Esophagus muscularis mucosa (tissue), 3 donors: ENCODE measurements around the gene ANXA9.

Experiments
- POLR2A ChIP-seq: fragments of 450-650 bp; IDR thresholded peaks from one replicate; pipeline ENCODE4 v1.6.1; 2017; ENCODE audit warnings: antibody characterized with exemption, moderate library complexity, mild to moderate bottlenecking, low read depth
- POLR2AphosphoS5 ChIP-seq, 2 donors: sonication (generic); formaldehyde crosslinking; IDR thresholded peaks; one replicate each; pipeline ENCODE4 v1.6.1; 2017; ENCODE audit warnings: antibody characterized with exemption in 2 of 2
- TF ChIP-seq, protein P1 (sequence below), 3 experiments: fragments of 200-600 bp in 2 of 3; fragments of 450-650 bp in 1 of 3; sonication (generic) in 2 of 3; IDR thresholded peaks; one replicate each; pipeline ENCODE4 v1.5.1; 2017 to 2019; ENCODE audit warnings: antibody characterized with exemption in 3 of 3, mild to moderate bottlenecking in 2 of 3, moderate library complexity in 1 of 3

DNA sequence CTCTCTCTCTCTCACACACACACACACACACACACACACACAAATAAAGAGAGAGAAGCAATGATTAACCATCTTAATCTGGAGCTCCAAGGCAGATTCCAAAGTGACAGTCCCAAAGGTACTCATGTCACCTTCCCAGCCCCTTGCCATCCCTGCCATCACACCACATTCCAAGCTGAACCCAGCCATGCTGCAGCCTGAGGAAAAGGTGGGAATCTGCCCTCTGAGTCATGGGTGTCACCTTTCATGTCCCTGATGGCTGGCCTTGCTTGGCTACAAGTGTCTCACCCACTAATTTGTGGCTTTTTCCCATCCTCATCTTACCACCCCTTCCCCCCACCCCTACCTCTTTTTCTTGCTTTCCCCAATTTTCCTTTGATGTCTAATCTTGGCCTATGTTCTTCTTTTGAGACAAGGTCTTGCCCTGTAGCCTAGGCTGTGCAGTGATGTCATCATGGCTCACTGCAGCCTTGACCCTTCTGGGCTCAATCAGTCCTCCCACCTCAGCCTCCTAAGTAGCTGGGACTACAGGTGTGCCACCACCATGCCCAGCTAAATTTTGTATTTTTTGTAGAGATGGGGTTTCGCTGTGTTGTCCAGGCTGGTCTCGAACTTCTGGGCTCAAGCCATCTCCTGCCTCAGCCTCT, 3.2 kb downstream of the ANXA9 start:
- TF ChIP-seq, protein P1, sequence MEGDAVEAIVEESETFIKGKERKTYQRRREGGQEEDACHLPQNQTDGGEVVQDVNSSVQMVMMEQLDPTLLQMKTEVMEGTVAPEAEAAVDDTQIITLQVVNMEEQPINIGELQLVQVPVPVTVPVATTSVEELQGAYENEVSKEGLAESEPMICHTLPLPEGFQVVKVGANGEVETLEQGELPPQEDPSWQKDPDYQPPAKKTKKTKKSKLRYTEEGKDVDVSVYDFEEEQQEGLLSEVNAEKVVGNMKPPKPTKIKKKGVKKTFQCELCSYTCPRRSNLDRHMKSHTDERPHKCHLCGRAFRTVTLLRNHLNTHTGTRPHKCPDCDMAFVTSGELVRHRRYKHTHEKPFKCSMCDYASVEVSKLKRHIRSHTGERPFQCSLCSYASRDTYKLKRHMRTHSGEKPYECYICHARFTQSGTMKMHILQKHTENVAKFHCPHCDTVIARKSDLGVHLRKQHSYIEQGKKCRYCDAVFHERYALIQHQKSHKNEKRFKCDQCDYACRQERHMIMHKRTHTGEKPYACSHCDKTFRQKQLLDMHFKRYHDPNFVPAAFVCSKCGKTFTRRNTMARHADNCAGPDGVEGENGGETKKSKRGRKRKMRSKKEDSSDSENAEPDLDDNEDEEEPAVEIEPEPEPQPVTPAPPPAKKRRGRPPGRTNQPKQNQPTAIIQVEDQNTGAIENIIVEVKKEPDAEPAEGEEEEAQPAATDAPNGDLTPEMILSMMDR (IDR thresholded peaks at IDR 0.05) = no peak
- TF ChIP-seq POLR2AphosphoS5 (IDR thresholded peaks at IDR 0.05) = no peak
- TF ChIP-seq POLR2A = no peak
